CD14-positive monocyte (primary cell): ENCODE measurements around the gene MZB1. TPM values are rescaled to one million over a fixed set of nuclear protein-coding genes. Genes with fewer than 3 reads are reported as not detected.

ENCODE experiments used
- DNase-seq, 3 donors: peaks; one replicate each; pipeline ENCODE4 v3.0.0-alpha.2; 2011 to 2022
- H2AFZ ChIP-seq: 2 replicates; pipeline ENCODE4 v1.6.0; 2012; ENCODE audit warnings: mild to moderate bottlenecking, low read depth, low read length, inconsistent platforms; ENCODE audit not compliant: insufficient read depth, poor library complexity, severe bottlenecking
- H3K27ac ChIP-seq, 2 donors: 1 replicate in 1 of 2; 2 replicates in 1 of 2; pipeline ENCODE4 v1.5.1; 2012 to 2013; ENCODE audit warnings: low read length in 2 of 2, control low read depth in 1 of 2, inconsistent platforms in 1 of 2, low read depth in 1 of 2, mild to moderate bottlenecking in 1 of 2
- H3K27me3 ChIP-seq, 2 donors: one replicate each; pipeline versions ENCODE4 v1.6.0 to v1.6.1; 2011 to 2013; ENCODE audit warnings: low read length in 2 of 2; ENCODE audit not compliant: control insufficient read depth in 2 of 2, insufficient read depth in 2 of 2
- H3K36me3 ChIP-seq, 2 donors: replicated peaks in 1 of 2; 1 replicate in 1 of 2; 2 replicates in 1 of 2; pipeline versions ENCODE4 v1.5.1 to v1.6.1; 2012 to 2013; ENCODE audit warnings: low read length in 2 of 2, control low read depth in 1 of 2, inconsistent platforms in 1 of 2, mild to moderate bottlenecking in 1 of 2; ENCODE audit not compliant: insufficient read depth in 2 of 2, control insufficient read depth in 1 of 2
- H3K4me1 ChIP-seq, 2 donors: 1 replicate in 1 of 2; 2 replicates in 1 of 2; pipeline versions ENCODE4 v1.5.1 to v1.6.1; 2012 to 2013; ENCODE audit warnings: low read length in 2 of 2, control low read depth in 1 of 2, inconsistent platforms in 1 of 2, mild to moderate bottlenecking in 1 of 2, moderate library complexity in 1 of 2; ENCODE audit not compliant: insufficient read depth in 2 of 2, control insufficient read depth in 1 of 2
- H3K4me2 ChIP-seq: replicated peaks from 2 replicates; pipeline ENCODE3; 2012; ENCODE audit warnings: low read length, moderate library complexity, mild to moderate bottlenecking; ENCODE audit not compliant: poor library complexity, severe bottlenecking; ENCODE audit errors: extremely low read depth
- H3K4me3 ChIP-seq, 3 experiments: fragments of 200-600 bp in 1 of 3; sonication (generic) in 1 of 3; replicated peaks in 1 of 3; 1 replicate in 2 of 3; 2 replicates in 1 of 3; pipeline ENCODE4 v1.5.1; 2011 to 2013; ENCODE audit warnings: low read length in 3 of 3, mild to moderate bottlenecking in 3 of 3, control low read depth in 2 of 3, low read depth in 2 of 3, inconsistent platforms in 1 of 3, moderate library complexity in 1 of 3
- H3K79me2 ChIP-seq: 2 replicates; pipeline ENCODE4 v1.6.0; 2012; ENCODE audit warnings: mild to moderate bottlenecking, control low read depth, inconsistent platforms, low read length, moderate library complexity; ENCODE audit not compliant: insufficient read depth
- H3K9ac ChIP-seq: 2 replicates; pipeline ENCODE4 v1.6.0; 2017; ENCODE audit warnings: low read length, mild to moderate bottlenecking; ENCODE audit not compliant: insufficient read depth, poor library complexity, severe bottlenecking
- H3K9me3 ChIP-seq, 2 donors: replicated peaks in 1 of 2; 1 replicate in 1 of 2; 2 replicates in 1 of 2; pipeline versions ENCODE4 v1.5.1 to v1.6.1; 2012 to 2013; ENCODE audit warnings: low read length in 2 of 2, control low read depth in 1 of 2; ENCODE audit not compliant: control insufficient read depth in 1 of 2, insufficient read depth in 1 of 2
- H4K20me1 ChIP-seq: 2 replicates; pipeline ENCODE4 v1.6.0; 2012; ENCODE audit warnings: mild to moderate bottlenecking, low read length, control low read depth, moderate library complexity; ENCODE audit not compliant: insufficient read depth
- H3K27ac Mint-ChIP-seq, 7 donors: one replicate each; pipeline ENCODE4 v1.8.0; 2020; ENCODE audit warnings: mild to moderate bottlenecking in 7 of 7, mixed read lengths in 7 of 7, moderate library complexity in 6 of 7, inconsistent platforms in 2 of 7
- H3K27me3 Mint-ChIP-seq, 3 donors: one replicate each; pipeline ENCODE4 v1.8.0; 2021 to 2022; ENCODE audit warnings: low read depth in 3 of 3, mild to moderate bottlenecking in 3 of 3, mixed read lengths in 3 of 3, moderate library complexity in 3 of 3, inconsistent platforms in 1 of 3
- H3K36me3 Mint-ChIP-seq, 2 donors: one replicate each; pipeline ENCODE4 v1.8.0; 2020; ENCODE audit warnings: mixed read lengths in 2 of 2, inconsistent platforms in 1 of 2, mild to moderate bottlenecking in 1 of 2
- H3K4me1 Mint-ChIP-seq: one replicate; pipeline ENCODE4 v1.8.0; 2020; ENCODE audit warnings: mild to moderate bottlenecking, mixed read lengths
- H3K4me3 Mint-ChIP-seq, 2 donors: one replicate each; pipeline ENCODE4 v1.8.0; 2020; ENCODE audit warnings: mild to moderate bottlenecking in 2 of 2, mixed read lengths in 2 of 2, moderate library complexity in 1 of 2
- H3K9me3 Mint-ChIP-seq, 7 donors: one replicate each; pipeline ENCODE4 v1.8.0; 2020 to 2022; ENCODE audit warnings: mixed read lengths in 7 of 7, mild to moderate bottlenecking in 6 of 7, moderate library complexity in 6 of 7, inconsistent platforms in 2 of 7
- CTCF ChIP-seq: fragments of 200-600 bp; IDR thresholded peaks from one replicate; pipeline ENCODE4 v1.8.0; 2022; ENCODE audit warnings: antibody characterized with exemption, mild to moderate bottlenecking
- WGBS: methylation state at CpG from one replicate; pipeline ENCODE4 v1.1.5; 2013; ENCODE audit warnings: missing lambda C conversion rate; ENCODE audit not compliant: insufficient coverage; 5-methylcytosine and 5-hydroxymethylcytosine counted together
- intact Hi-C, 2 donors: fragments of 100-400 bp; cut with micrococcal nuclease; formaldehyde crosslinking; loops; one replicate each; pipeline versions ENCODE4 v1.15.0 to v1.15.1; 2023
- polyA plus RNA-seq, 3 donors: library from polyadenylated mRNA; depleted of rRNA in 1 of 3; unstranded in 2 of 3; stranded (reverse) in 1 of 3; fragments of 300-500 nt in 2 of 3; fragments of >200 nt in 1 of 3; fragmentation: Illumina TruSeq in 2 of 3; gene quantifications; 1 replicate in 2 of 3; 2 replicates in 1 of 3; pipeline ENCODE4 v1.2.3, GENCODE V29; 2012 to 2021

Gene MZB1
- polyA plus RNA-seq, 3 donors = 0.30 to 0.52 TPM; not detected in 1

GRCh38 chr5:139435676-139436075, 46.0 kb upstream of the MZB1 start:
- H3K4me1 Mint-ChIP-seq = peaks cover 13% of the 10 kb centered on the region
- Histone ChIP-seq H2AFZ (no peak overlapping the region), H3K27ac (no peak overlapping the region), H3K4me1 (peaks cover 9 to 13% of the 10 kb centered on the region in 2 donors), H3K36me3 (no peaks in the 10 kb centered on the region), H3K27me3 (no peaks in the 10 kb centered on the region), H3K9ac (no peak overlapping the region), H3K4me3 (no peak overlapping the region), H3K4me2 (no peak overlapping the region), H3K79me2 (no peaks in the 10 kb centered on the region), H4K20me1 (no peaks in the 10 kb centered on the region), H3K9me3 (no peaks in the 10 kb centered on the region)
- intact Hi-C loops = no loop called here
- no peak overlapping the region for H3K27ac Mint-ChIP-seq
- H3K9me3 Mint-ChIP-seq = no peaks in the 10 kb centered on the region
- peaks cover 0 to 2% of the 10 kb centered on the region in 2 donors for H3K36me3 Mint-ChIP-seq
- no peak for TF ChIP-seq CTCF
- no peak overlapping the region for H3K4me3 Mint-ChIP-seq
- DNase-seq = no peak
- no CpG with 5 or more reads among the region's 3 CpGs for WGBS
- no peaks in the 10 kb centered on the region for H3K27me3 Mint-ChIP-seq

- Histone ChIP-seq H3K79me2 (no peaks in the 10 kb centered on the region), H3K4me1 (no peaks in the 10 kb centered on the region), H3K27me3 (no peaks in the 10 kb centered on the region), H3K4me2 (no peak overlapping the region), H3K9me3 (no peaks in the 10 kb centered on the region), H3K4me3 (no peak overlapping the region), H3K27ac (no peak overlapping the region), H3K9ac (no peak overlapping the region), H3K36me3 (no peaks in the 10 kb centered on the region), H2AFZ (no peak overlapping the region), H4K20me1 (no peaks in the 10 kb centered on the region)
- WGBS = no CpG with 5 or more reads among the region's 1 CpG
- H3K9me3 Mint-ChIP-seq = no peaks in the 10 kb centered on the region
- no peak overlapping the region for H3K4me3 Mint-ChIP-seq
- no peaks in the 10 kb centered on the region for H3K4me1 Mint-ChIP-seq
- no peak for DNase-seq
- intact Hi-C loops = no loop called here
- TF ChIP-seq CTCF = no peak
- H3K36me3 Mint-ChIP-seq = peaks cover 0 to 4% of the 10 kb centered on the region in 2 donors
- H3K27me3 Mint-ChIP-seq = no peaks in the 10 kb centered on the region
- no peak overlapping the region for H3K27ac Mint-ChIP-seq
These were observed 42.0 kb upstream of the MZB1 start for GRCh38 chr5:139431706-139432105.
